Choroid plexus epithelial cell (primary cell): ENCODE results near the gene CADPS.

Experiments
- DNase-seq: peaks from one replicate; pipeline ENCODE4 v3.0.0-alpha.2; 2010; ENCODE audit warnings: low read depth
- H3K4me3 ChIP-seq: 2 replicates; pipeline ENCODE4 v1.5.1; 2011; ENCODE audit warnings: low read depth, mild to moderate bottlenecking, control low read depth, low read length, moderate library complexity
- TF ChIP-seq, protein P1 (sequence below): conservative IDR thresholded peaks from 2 replicates; pipeline ENCODE4 v1.5.1; 2011; ENCODE audit warnings: low read depth, mild to moderate bottlenecking, control low read depth, inconsistent platforms, low read length, moderate library complexity

CADPS gene

DNA sequence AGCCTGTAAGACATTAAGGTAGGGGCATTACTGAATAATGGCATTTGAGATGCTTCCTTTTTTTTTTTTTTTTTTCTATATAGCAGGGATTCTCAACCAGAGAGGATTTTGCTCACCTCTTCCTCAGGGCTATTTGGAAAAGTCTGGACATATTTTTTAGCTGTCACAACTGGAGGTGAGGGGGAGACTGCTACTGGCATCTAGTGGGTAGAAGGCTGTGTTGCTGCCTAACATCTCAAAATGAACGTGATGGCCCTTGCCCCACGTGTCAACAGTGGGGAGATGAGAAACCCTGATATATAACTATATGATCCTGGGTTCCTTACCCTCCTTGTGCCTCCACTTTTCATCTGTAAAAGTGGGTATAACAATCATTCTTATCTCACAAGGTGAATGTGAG is 71.9 kb downstream of the CADPS start:
- TF ChIP-seq, protein P1, sequence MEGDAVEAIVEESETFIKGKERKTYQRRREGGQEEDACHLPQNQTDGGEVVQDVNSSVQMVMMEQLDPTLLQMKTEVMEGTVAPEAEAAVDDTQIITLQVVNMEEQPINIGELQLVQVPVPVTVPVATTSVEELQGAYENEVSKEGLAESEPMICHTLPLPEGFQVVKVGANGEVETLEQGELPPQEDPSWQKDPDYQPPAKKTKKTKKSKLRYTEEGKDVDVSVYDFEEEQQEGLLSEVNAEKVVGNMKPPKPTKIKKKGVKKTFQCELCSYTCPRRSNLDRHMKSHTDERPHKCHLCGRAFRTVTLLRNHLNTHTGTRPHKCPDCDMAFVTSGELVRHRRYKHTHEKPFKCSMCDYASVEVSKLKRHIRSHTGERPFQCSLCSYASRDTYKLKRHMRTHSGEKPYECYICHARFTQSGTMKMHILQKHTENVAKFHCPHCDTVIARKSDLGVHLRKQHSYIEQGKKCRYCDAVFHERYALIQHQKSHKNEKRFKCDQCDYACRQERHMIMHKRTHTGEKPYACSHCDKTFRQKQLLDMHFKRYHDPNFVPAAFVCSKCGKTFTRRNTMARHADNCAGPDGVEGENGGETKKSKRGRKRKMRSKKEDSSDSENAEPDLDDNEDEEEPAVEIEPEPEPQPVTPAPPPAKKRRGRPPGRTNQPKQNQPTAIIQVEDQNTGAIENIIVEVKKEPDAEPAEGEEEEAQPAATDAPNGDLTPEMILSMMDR: no peak
- no peak for DNase-seq
- H3K4me3 ChIP-seq: no peak overlapping the region

GRCh38 chr3:62798000-62798399 is 77.2 kb downstream of the CADPS start:
- H3K4me3 ChIP-seq: no peak overlapping the region
- no peak for DNase-seq
- TF ChIP-seq, protein P1: no peak

GRCh38 chr3:62797132-62797531 is 78.1 kb downstream of the CADPS start:
- H3K4me3 ChIP-seq: no peak overlapping the region
- TF ChIP-seq, protein P1: no peak
- DNase-seq: no peak

DNA sequence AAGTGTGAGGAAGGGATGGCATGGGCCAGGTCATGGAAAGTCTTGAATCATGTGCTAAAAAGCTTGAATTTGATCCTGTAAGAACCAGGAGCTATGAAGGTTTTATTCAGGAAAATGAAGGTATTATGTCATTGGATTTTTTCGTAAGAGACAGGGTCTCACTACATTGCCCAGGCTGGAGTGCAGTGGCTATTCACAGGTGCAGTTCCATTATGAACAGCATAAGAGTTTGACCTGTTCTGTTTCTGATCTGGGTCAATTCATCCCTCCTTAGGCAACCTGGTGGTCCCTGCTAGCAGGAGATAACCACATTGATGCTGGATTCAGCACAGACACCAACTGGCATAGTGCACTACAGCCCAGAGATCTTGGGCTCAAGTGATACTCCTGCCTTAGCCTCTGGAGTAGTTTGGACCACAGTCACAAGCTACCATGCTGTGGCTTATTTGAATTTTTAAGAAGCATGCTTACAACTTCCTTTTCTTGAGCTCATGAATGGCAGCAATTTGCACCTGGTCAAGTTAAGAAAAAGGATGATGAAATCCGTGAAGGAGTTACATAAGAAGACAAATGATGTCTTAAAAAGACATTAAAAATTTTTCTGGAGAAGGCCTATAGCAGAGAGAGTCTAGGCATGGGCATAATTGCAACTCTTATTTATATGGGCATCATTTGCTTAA is 79.1 kb downstream of the CADPS start:
- TF ChIP-seq, protein P1: no peak
- DNase-seq: no peak
- no peak overlapping the region for H3K4me3 ChIP-seq

GRCh38 chr3:62793946-62794345 is 81.3 kb downstream of the CADPS start:
- DNase-seq: no peak
- TF ChIP-seq, protein P1: no peak
- H3K4me3 ChIP-seq: no peak overlapping the region

DNA sequence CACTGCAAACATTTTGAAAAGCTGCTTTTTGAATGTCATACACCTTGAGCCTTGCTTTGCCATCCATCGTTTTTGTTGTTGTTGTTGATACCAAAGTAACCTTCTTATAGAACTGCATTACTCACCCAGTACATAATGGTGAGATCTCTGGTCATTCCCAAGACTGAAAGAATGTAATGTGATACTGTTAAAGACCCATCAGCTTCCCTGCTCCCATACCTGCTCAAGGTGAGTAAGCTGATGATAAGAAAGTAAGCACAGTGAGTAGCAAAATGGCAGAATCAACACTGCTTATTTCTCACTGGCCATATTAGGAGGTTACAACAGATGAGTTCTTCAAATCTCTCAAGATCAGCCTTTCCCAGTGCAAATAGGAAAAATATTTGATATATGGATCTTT is 89.8 kb downstream of the CADPS start:
- no peak overlapping the region for H3K4me3 ChIP-seq
- TF ChIP-seq, protein P1: no peak
- DNase-seq: no peak

DNA sequence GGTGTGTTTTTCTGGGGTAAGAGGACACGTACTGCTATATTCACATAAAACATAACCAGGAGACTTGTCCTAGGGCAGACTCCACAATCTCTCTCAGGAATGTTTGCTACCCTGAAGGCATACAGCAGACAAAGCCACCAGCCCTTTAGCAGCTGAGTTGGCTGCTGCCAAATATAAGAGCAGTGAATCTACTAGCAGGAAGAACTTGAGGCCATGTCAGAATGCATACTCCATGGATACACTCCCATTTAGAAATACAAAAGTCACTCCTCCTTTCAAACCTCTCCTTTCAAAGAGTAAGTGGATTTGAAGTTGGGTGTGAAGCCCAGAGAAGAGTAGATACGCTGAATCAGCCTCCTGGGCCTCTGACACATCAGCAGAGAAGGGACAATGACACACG is 94.1 kb downstream of the CADPS start:
- TF ChIP-seq, protein P1: no peak

More for the DNA sequence above, 94.1 kb downstream of the CADPS start:
- no peak overlapping the region for H3K4me3 ChIP-seq
- no peak for DNase-seq
